Measurements from ENCODE around the gene MICU1. TPM values are rescaled to one million over a fixed set of nuclear protein-coding genes. Genes with fewer than 3 reads are reported as not detected.

MICU1 gene
- total and polyA plus RNA-seq, 2 donors (not counting 3 experiments of a cell fraction or from before 2014, with no cell fraction given): 27.5 to 48.0 TPM

GRCh38 chr10:72466018-72466417 is 159.9 kb downstream of the MICU1 start:
- H3K4me1 ChIP-seq (ENCODE audit: control insufficient read depth, extremely low read depth, insufficient read depth, low read length): no peaks in the 10 kb centered on the region
- FAIRE-seq (no peak), DNase-seq (ENCODE audit: low read depth, low spot score) (no peak)
- no peaks in the 10 kb centered on the region for H3K27me3 ChIP-seq (ENCODE audit: control insufficient read depth in 2 of 2, insufficient read depth in 2 of 2, low read length in 2 of 2)
- no peak overlapping the region for H3K4me3 ChIP-seq (replicated peaks in 1 of 3; ENCODE audit: insufficient read depth in 1 of 3, low read depth in 1 of 3, low read length in 3 of 3)
- no peak overlapping the region for H3K9ac ChIP-seq (replicated peaks; ENCODE audit: extremely low read depth, insufficient read depth, low read length)
- POLR2A ChIA-PET: no interaction called here
- BruUV-seq (replicated peaks): no TSS peak
- no peaks in the 10 kb centered on the region for H3K36me3 ChIP-seq (ENCODE audit: control insufficient read depth in 2 of 2, extremely low read depth in 1 of 2, insufficient read depth in 2 of 2, low read length in 2 of 2)
- intact Hi-C loops (cut with micrococcal nuclease) (no loop called here), dilution Hi-C loops (cut with MboI; ENCODE audit: extremely low pct_ligation_motif_present, low sequenced_read_pairs) (no loop called here)
- TF ChIP-seq CTCF (IDR thresholded peaks at IDR 0.05; ENCODE audit: extremely low read depth in 1 of 2, insufficient read depth in 1 of 2, low read depth in 1 of 2, low read length in 2 of 2) (no peak), MYC (IDR thresholded peaks at IDR 0.05; ENCODE audit: low read depth, low read length) (no peak), JUN (IDR thresholded peaks at IDR 0.05; ENCODE audit: borderline replicate concordance, insufficient read depth, insufficient read length, low read depth) (no peak), MAX (IDR thresholded peaks at IDR 0.05; ENCODE audit: insufficient read depth, insufficient read length) (no peak), FOS (IDR thresholded peaks at IDR 0.05; ENCODE audit: borderline replicate concordance, insufficient read depth, low read length) (no peak), POLR2AphosphoS5 (IDR thresholded peaks at IDR 0.05; ENCODE audit: insufficient read depth, low read depth, low read length) (no peak), GATA2 (IDR thresholded peaks at IDR 0.05; ENCODE audit: insufficient read depth, insufficient read length, low read depth, low read length) (no peak), EZH2 (IDR thresholded peaks at IDR 0.05; ENCODE audit: borderline replicate concordance, low read depth, low read length, severe bottlenecking) (no peak), POLR2A (IDR thresholded peaks at IDR 0.05; ENCODE audit: low read depth, low read length) (no peak)
- CTCF ChIA-PET: interaction anchor here (2.0 kb wide), 1 partner anchor 13 kb away, joined by 5 read pairs; no protein-coding TSS in a partner anchor
- H3K9me3 ChIP-seq (replicated peaks; ENCODE audit: control insufficient read depth, insufficient read depth, low read length): no peaks in the 10 kb centered on the region
- H3K79me2 ChIP-seq (ENCODE audit: control insufficient read depth, insufficient read depth, low read length): no peaks in the 10 kb centered on the region
- no peak overlapping the region for H3K4me2 ChIP-seq (ENCODE audit: insufficient read depth, low read length)
- no peak overlapping the region for H2AFZ ChIP-seq (ENCODE audit: low read depth, low read length)
- H3K27ac ChIP-seq (ENCODE audit: insufficient read depth, low read depth, low read length): no peak overlapping the region
- no peaks in the 10 kb centered on the region for H4K20me1 ChIP-seq (replicated peaks; ENCODE audit: control insufficient read depth, extremely low read depth, insufficient read depth, low read length)
- H3K9me1 ChIP-seq (replicated peaks; ENCODE audit: control insufficient read depth, extremely low read depth, insufficient read depth, low read length): no peaks in the 10 kb centered on the region

All from endothelial cell of umbilical vein (primary cell).